Measurements from ENCODE around the gene GALNT11.
"Not testable (repeated sequence)": the region's sequence is repeated elsewhere in the genome, so short reads cannot be mapped to it uniquely, and the experiment has no call there.

Gene GALNT11

GRCh38 chr7:152025077-152025936, at the start of gene GALNT11:
Gene GALNT11 (plus strand): TSS chr7:152025674. CDS start chr7:152094228, 68,554 bp downstream.
- peak; percentile 63 for DNase-seq

- no peak for DNase-seq
Measured at GRCh38 chr7:151978616-151979015, 46.9 kb upstream of the GALNT11 start.

GRCh38 chr7:151981223-151981622, 44.3 kb upstream of the GALNT11 start:
- no peak for DNase-seq

- DNase-seq, result no peak
Measured at GRCh38 chr7:151982806-151983205, 42.7 kb upstream of the GALNT11 start.

GRCh38 chr7:151984612-151985011, 40.9 kb upstream of the GALNT11 start:
- DNase-seq, result no peak

GRCh38 chr7:151987748-151988529, 37.5 kb upstream of the GALNT11 start:
- no peak for DNase-seq

GRCh38 chr7:151992375-151992774, 33.1 kb upstream of the GALNT11 start:
- peak; percentile 7 for DNase-seq

- no peak for DNase-seq
Measured at GRCh38 chr7:151993977-151994676, 31.3 kb upstream of the GALNT11 start.

- no peak for DNase-seq
Measured at GRCh38 chr7:151999424-152000090, 25.9 kb upstream of the GALNT11 start.

GRCh38 chr7:152000191-152000590, 25.3 kb upstream of the GALNT11 start:
- no peak for DNase-seq

- DNase-seq, result no peak
Measured at GRCh38 chr7:152006336-152006735, 19.1 kb upstream of the GALNT11 start.

GRCh38 chr7:152011860-152012259, 13.6 kb upstream of the GALNT11 start:
- no peak for DNase-seq

GRCh38 chr7:152013230-152013629, 12.2 kb upstream of the GALNT11 start:
- DNase-seq, result no peak

- DNase-seq, result no peak
Measured at GRCh38 chr7:152013974-152014373, 11.5 kb upstream of the GALNT11 start.

- DNase-seq, result no peak
Measured at GRCh38 chr7:152014722-152015121, 10.8 kb upstream of the GALNT11 start.

- no peak for DNase-seq
Measured at GRCh38 chr7:152015600-152015999, 9.9 kb upstream of the GALNT11 start.

- DNase-seq, result no peak
Measured at GRCh38 chr7:152016947-152017346, 8.5 kb upstream of the GALNT11 start.

- not testable (repeated sequence) for DNase-seq
Measured at GRCh38 chr7:152017683-152018082, 7.8 kb upstream of the GALNT11 start.

- not testable (repeated sequence) for DNase-seq
Measured at GRCh38 chr7:152021740-152022139, 3.7 kb upstream of the GALNT11 start.

GRCh38 chr7:152025937-152026890, 740 bp downstream of the GALNT11 start:
- DNase-seq, result no peak
